NCI-H82 treated with DMSO at 0.1 percent for 48 hours (cell line): ENCODE data around the gene GAS6.

ENCODE experiments used
- DNase-seq: peaks from one replicate; lab custom pipeline; 2025; ENCODE audit not compliant: unreplicated experiment; lab: John Stamatoyannopoulos, UW

Gene GAS6

GRCh38 chr13:113854238-113855011 lies 9.5 kb downstream of the GAS6 start:
- no peak for DNase-seq

- DNase-seq, result no peak
These were observed 10.2 kb downstream of the GAS6 start for GRCh38 chr13:113853518-113854237.

- no peak for DNase-seq
These were observed 11.0 kb downstream of the GAS6 start for GRCh38 chr13:113852536-113853517.

- no peak for DNase-seq
These were observed 11.9 kb downstream of the GAS6 start for GRCh38 chr13:113851826-113852535.

- no peak for DNase-seq
These were observed 12.4 kb downstream of the GAS6 start for GRCh38 chr13:113851480-113851803.

GRCh38 chr13:113850722-113851479 lies 13.0 kb downstream of the GAS6 start:
- no peak for DNase-seq

GRCh38 chr13:113849981-113850721 lies 13.7 kb downstream of the GAS6 start:
- DNase-seq, result no peak

GRCh38 chr13:113849546-113849945 lies 14.3 kb downstream of the GAS6 start:
- no peak for DNase-seq

GRCh38 chr13:113848431-113849260 lies 15.2 kb downstream of the GAS6 start:
- no peak for DNase-seq

GRCh38 chr13:113848020-113848419 lies 15.9 kb downstream of the GAS6 start:
- no peak for DNase-seq

GRCh38 chr13:113846636-113847318 lies 17.1 kb downstream of the GAS6 start:
- no peak for DNase-seq

GRCh38 chr13:113845723-113846635 lies 17.9 kb downstream of the GAS6 start:
- no peak for DNase-seq

- no peak for DNase-seq
These were observed 18.8 kb downstream of the GAS6 start for GRCh38 chr13:113845055-113845454.

GRCh38 chr13:113843864-113844556 lies 19.9 kb downstream of the GAS6 start:
- DNase-seq, result no peak

- DNase-seq, result no peak
These were observed 20.7 kb downstream of the GAS6 start for GRCh38 chr13:113843063-113843654.
